GM12875 (cell line): ENCODE data around the gene AQP3.
"Not testable (repeated sequence)": the region's sequence is repeated elsewhere in the genome, so short reads cannot be mapped to it uniquely, and the experiment has no call there.

Experiments
- H3K4me3 ChIP-seq: one replicate; pipeline ENCODE4 v1.5.1; 2011; ENCODE audit warnings: low read depth, low read length, control low read depth
- TF ChIP-seq, protein P1 (sequence below): IDR thresholded peaks from 2 replicates; pipeline ENCODE4 v1.5.1; 2011; ENCODE audit warnings: low read depth, mild to moderate bottlenecking, control low read depth, inconsistent platforms, low read length, moderate library complexity, borderline replicate concordance; ENCODE audit not compliant: insufficient read depth

AQP3 gene

DNA sequence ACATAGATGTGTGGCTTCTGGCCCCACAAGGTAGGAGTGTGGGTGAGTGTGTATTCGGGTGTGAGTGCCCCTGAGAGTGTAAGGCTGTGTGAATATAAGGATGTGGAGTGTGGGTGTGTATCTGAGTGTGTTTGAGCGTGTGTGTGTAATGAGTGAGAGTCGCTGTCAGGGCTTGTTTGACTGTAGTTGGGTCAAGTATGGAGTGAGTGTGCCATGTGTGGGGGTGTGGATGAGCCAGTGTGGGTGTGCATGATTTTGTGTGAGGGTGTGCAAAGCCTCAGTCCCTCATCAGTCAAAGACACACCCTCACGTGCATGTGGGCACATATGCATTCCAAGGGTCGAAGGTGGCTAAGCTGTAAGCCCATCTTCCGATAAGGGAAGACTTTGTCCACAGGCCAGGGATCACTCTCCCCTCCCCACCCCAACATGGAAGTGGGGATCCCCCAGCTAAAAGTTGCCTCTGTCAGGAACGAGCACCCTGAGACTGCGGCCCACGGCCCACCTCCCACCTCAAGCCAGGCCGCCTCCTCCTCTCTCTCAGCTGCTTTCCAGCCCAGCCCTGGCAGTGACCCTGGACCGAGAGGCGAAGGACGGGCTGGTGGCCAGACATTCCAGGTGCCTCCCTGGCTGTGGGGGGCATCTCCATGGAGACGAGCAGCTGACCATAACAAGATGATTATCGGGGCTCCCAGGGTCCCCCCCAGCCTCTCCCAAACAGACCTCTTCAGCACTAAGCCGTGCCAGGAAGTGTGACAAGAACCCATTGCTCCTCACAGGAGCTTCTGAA is 12.9 kb downstream of the AQP3 start:
- TF ChIP-seq, protein P1, sequence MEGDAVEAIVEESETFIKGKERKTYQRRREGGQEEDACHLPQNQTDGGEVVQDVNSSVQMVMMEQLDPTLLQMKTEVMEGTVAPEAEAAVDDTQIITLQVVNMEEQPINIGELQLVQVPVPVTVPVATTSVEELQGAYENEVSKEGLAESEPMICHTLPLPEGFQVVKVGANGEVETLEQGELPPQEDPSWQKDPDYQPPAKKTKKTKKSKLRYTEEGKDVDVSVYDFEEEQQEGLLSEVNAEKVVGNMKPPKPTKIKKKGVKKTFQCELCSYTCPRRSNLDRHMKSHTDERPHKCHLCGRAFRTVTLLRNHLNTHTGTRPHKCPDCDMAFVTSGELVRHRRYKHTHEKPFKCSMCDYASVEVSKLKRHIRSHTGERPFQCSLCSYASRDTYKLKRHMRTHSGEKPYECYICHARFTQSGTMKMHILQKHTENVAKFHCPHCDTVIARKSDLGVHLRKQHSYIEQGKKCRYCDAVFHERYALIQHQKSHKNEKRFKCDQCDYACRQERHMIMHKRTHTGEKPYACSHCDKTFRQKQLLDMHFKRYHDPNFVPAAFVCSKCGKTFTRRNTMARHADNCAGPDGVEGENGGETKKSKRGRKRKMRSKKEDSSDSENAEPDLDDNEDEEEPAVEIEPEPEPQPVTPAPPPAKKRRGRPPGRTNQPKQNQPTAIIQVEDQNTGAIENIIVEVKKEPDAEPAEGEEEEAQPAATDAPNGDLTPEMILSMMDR: no peak

DNA sequence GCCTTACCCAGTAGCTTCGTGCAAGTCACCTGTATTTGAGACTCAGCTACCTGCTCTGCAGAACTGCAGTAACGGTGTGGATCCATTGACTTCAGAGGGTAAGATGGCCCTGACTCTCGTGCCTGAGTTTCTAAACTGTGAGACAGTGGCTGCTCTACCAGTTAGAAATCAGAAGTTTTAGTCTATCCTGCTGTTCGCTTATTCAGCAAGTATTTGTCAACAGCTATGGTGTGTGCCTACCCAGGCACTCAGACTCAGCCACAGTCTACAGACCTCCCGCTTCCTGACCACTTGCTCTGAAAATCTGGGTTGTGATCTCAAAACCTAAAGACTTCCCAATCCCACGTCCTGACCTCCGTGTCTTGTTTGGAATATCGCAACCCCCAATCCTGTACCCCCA is 13.5 kb downstream of the AQP3 start:
- H3K4me3 ChIP-seq: no peak overlapping the region
- TF ChIP-seq, protein P1: no peak

More for the DNA sequence above, 12.9 kb downstream of the AQP3 start:
- H3K4me3 ChIP-seq: no peak overlapping the region

DNA sequence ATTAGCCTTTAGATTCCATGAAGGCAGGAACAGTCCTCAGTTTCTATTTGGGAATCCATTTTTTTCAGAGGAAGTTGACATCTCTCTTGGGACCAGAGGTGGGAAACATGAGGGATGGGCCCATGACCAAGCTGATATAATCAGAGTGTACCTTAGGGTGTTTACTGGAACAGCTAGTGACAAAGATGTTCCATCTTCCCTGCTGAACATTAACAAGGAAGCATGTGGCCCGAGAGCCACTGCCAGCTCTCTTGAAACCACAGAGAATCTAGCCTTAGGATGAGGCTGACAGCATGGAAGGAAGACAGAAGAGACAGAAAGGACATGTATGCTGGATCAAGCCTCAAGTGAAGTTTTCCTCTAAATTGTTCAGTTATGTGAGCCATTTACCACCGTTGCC is 16.0 kb downstream of the AQP3 start:
- no peak overlapping the region for H3K4me3 ChIP-seq
- TF ChIP-seq, protein P1: no peak

DNA sequence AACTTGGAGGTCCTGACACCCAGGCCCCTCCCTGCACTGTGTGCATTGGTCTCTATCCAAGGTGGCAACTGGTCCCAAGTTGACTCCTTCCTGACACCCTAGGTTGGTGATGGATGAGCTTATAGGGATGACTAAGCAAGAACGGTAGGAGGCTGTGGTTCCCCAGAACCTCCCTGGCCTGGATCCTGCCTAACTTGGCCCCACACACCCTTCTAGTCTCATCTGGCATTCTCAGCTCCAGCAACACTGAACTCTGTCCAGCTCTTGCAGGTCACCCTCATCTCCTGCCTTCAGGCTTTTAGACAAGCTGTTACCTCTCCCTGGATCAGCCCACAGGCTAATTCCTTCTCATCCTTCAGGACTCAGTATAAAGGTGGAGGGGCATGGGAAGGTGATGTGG is 16.5 kb downstream of the AQP3 start:
- TF ChIP-seq, protein P1: no peak

DNA sequence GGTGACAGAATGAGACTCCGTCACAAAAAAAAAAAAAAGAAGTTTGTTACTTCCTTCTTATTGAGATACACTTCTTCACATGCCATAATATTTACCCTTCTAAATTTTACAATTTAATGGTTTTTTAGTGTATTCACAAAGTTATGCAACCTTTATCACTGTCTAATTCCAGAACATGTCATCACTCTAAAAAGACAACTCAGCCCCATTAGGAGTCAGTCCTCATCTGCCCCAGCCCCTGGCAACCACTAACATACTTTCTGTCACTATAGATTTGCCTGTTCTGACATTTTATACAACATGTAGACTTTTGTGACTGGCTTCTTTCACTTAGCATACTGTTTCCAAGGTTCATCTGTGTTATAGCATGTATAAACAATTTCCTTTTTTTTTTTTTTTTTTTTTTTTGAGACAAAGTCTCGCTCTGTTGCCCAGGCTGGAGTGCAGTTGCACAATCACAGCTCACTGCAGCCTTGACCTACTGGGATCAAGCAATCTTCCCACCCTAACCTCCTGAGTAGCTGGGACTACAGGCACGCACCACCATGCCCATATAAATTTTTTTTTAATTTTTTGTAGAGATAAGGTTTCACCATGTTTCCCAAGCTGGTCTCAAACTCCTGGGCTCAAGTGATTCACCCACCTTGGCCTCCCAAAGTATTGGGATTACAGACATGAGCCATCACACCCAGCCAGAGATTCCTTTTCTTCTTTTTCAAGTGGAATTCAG is 18.0 kb downstream of the AQP3 start:
- TF ChIP-seq, protein P1: no peak
- no peak overlapping the region for H3K4me3 ChIP-seq

More for the DNA sequence above, 16.5 kb downstream of the AQP3 start:
- H3K4me3 ChIP-seq: no peak overlapping the region

DNA sequence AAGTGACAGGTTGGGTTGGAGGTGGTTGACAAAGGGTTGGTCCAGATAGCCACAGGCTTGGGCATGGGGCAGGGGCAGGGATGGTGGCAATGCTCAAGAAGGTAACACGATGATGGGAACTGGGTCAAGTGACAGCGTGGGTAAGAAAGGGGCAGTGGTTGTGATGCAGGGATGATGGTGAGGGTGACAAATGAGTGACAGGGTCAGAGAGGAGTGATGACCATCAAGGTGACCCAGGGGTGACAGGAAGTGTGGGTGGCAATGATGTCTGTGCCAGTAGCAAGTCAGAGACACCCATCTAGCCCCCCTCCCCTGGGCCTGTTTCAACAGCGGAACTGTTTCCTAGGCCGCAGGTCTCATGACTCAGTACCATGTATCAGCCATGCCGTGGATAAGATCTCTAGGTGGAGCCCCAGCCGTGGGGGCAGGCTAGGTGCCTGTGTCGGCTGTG is 20.5 kb downstream of the AQP3 start:
- TF ChIP-seq, protein P1: no peak
- no peak overlapping the region for H3K4me3 ChIP-seq

DNA sequence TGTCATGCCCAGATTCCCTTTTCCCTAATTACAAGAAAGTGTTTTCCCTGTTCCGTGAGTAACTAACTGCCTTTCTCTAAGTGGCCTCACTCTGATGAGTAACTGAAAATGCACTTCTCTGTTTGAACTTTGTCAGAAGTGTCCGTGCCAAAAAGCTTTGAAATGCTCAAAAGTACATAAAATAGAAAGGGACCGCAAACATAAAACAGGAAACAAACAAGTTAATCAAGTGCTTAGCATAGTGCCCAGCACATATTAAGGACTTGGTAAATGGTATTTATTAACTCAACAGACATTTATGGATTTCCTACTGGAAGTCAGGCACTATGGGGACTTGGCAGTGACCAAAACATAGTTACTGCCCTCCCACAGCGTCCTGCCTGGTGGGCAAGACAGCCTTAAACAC is 22.3 kb downstream of the AQP3 start:
- H3K4me3 ChIP-seq: no peak overlapping the region
- TF ChIP-seq, protein P1: no peak

DNA sequence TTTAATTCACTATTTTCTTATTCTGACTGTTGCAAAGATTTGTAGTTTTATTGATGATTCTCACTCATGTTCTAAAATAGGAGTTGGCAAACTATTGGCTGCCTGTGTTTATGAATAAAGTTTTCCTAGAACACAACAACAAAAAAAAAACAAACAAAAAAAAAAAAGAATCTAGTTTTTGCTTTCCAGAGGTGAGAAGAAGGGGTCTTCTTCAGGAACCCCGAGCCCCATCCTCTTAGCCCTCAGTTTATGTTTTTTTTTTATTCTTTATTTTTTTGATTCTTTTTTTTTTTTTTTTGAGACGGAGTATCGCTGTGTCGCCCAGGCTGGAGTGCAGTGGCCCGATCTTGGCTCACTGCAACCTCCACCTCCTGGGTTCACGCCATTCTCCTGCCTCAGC is 22.9 kb downstream of the AQP3 start:
- not testable (repeated sequence) for H3K4me3 ChIP-seq

DNA sequence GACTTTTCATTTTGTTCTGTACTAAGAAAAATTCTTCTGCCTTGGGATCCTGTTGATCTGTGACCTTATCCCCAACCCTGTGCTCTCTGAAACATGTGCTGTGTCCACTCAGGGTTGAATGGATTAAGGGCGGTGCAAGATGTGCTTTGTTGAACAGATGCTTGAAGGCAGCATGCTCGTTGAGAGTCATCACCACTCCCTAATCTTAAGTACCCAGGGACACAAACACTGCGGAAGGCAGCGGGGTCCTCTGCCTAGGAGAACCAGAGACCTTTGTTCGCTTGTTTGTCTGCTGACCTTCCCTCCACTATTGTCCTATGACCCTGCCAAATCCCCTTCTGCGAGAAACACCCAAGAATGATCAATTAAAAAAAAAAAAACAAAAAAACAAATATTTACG is 23.4 kb downstream of the AQP3 start:
- H3K4me3 ChIP-seq: not testable (repeated sequence)
